Loucy (cell line): ENCODE results near the gene KIRREL1.

Experiments
- H2AFZ ChIP-seq: fragments of 200-600 bp; sonication (generic); 2 replicates; pipeline ENCODE4 v1.6.0; 2016; ENCODE audit warnings: antibody characterized with exemption, mild to moderate bottlenecking, low read length, moderate library complexity
- H3F3A ChIP-seq: fragments of 200-600 bp; 2 replicates; pipeline ENCODE4 v1.6.0; 2016; ENCODE audit warnings: antibody characterized with exemption, low read depth, mild to moderate bottlenecking
- H3K27me3 ChIP-seq: fragments of 200-600 bp; sonication (generic); 2 replicates; pipeline ENCODE4 v1.6.1; 2014; ENCODE audit warnings: low read length, mild to moderate bottlenecking; ENCODE audit not compliant: insufficient read depth, poor library complexity, severe bottlenecking
- H3K36me3 ChIP-seq: fragments of 200-600 bp; sonication (generic); 2 replicates; pipeline ENCODE4 v1.6.1; 2016; ENCODE audit warnings: low read length; ENCODE audit not compliant: insufficient read depth
- H3K4me1 ChIP-seq: fragments of 200-600 bp; sonication (generic); 2 replicates; pipeline ENCODE4 v1.5.1; 2014; ENCODE audit warnings: low read length, mild to moderate bottlenecking; ENCODE audit not compliant: insufficient read depth, poor library complexity, severe bottlenecking
- H3K4me2 ChIP-seq: fragments of 200-600 bp; sonication (generic); 2 replicates; pipeline ENCODE4 v1.6.0; 2014; ENCODE audit warnings: antibody characterized with exemption, low read length, low read depth, mild to moderate bottlenecking; ENCODE audit not compliant: poor library complexity, severe bottlenecking
- H3K4me3 ChIP-seq: fragments of 200-600 bp; sonication (generic); 2 replicates; pipeline ENCODE4 v1.5.1; 2014; ENCODE audit warnings: low read length, mild to moderate bottlenecking, mixed read lengths; ENCODE audit not compliant: poor library complexity, severe bottlenecking
- H3K79me2 ChIP-seq: fragments of 200-600 bp; sonication (generic); 2 replicates; pipeline ENCODE4 v1.6.1; 2014; ENCODE audit warnings: low read length; ENCODE audit not compliant: insufficient read depth
- H3K9ac ChIP-seq: fragments of 200-600 bp; sonication (generic); 2 replicates; pipeline ENCODE4 v1.6.0; 2014; ENCODE audit warnings: mild to moderate bottlenecking, low read depth, low read length, moderate library complexity; ENCODE audit not compliant: poor library complexity, severe bottlenecking
- H3K9me2 ChIP-seq: fragments of 200-600 bp; sonication (generic); replicated peaks from 2 replicates; pipeline ENCODE4 v1.6.1; 2016; ENCODE audit warnings: low read depth, low read length, mixed read lengths
- H3K9me3 ChIP-seq: fragments of 200-600 bp; sonication (generic); 2 replicates; pipeline ENCODE4 v1.6.1; 2014; ENCODE audit warnings: mild to moderate bottlenecking, antibody characterized with exemption, low read length, low read depth; ENCODE audit not compliant: insufficient read depth
- H4K20me1 ChIP-seq: fragments of 200-600 bp; sonication (generic); 2 replicates; pipeline ENCODE4 v1.6.0; 2014; ENCODE audit warnings: antibody characterized with exemption, low read length, mild to moderate bottlenecking; ENCODE audit not compliant: insufficient read depth, poor library complexity, severe bottlenecking
- CTCF ChIP-seq: fragments of 200-600 bp; sonication (generic); conservative IDR thresholded peaks from 2 replicates; pipeline ENCODE4 v1.5.1; 2014; ENCODE audit warnings: mild to moderate bottlenecking, antibody characterized with exemption, low read length
- EZH2phosphoT487 ChIP-seq: fragments of 200-600 bp; IDR thresholded peaks from 2 replicates; pipeline ENCODE4 v1.6.1; 2018; ENCODE audit warnings: antibody characterized with exemption, mild to moderate bottlenecking, moderate library complexity, borderline replicate concordance

Gene KIRREL1

GRCh38 chr1:157975228-157975950 lies 18.1 kb upstream of the KIRREL1 start:
- TF ChIP-seq EZH2phosphoT487 (no peak), CTCF (no peak)
- H3K4me1 ChIP-seq = no peaks in the 10 kb centered on the region

GRCh38 chr1:157976888-157977287 lies 16.6 kb upstream of the KIRREL1 start:
- Histone ChIP-seq H3K36me3 (no peaks in the 10 kb centered on the region), H3K4me1 (no peaks in the 10 kb centered on the region), H3K27me3 (no peaks in the 10 kb centered on the region), H4K20me1 (no peaks in the 10 kb centered on the region), H3K9ac (no peak overlapping the region), H3F3A (no peaks in the 10 kb centered on the region), H2AFZ (no peak overlapping the region), H3K9me2 (no peaks in the 10 kb centered on the region), H3K4me3 (no peak overlapping the region), H3K4me2 (no peak overlapping the region), H3K9me3 (no peaks in the 10 kb centered on the region), H3K79me2 (no peaks in the 10 kb centered on the region)
- TF ChIP-seq EZH2phosphoT487 = no peak
- no peak for TF ChIP-seq CTCF

More at GRCh38 chr1:157975228-157975950, 18.1 kb upstream of the KIRREL1 start:
- Histone ChIP-seq H3F3A (no peaks in the 10 kb centered on the region), H3K9ac (no peak overlapping the region), H3K79me2 (no peaks in the 10 kb centered on the region), H3K9me2 (no peaks in the 10 kb centered on the region), H3K9me3 (no peaks in the 10 kb centered on the region), H4K20me1 (no peaks in the 10 kb centered on the region), H3K36me3 (no peaks in the 10 kb centered on the region), H3K27me3 (no peaks in the 10 kb centered on the region), H3K4me3 (no peak overlapping the region), H3K4me2 (no peak overlapping the region), H2AFZ (no peak overlapping the region)

- Histone ChIP-seq H3K4me1 (no peaks in the 10 kb centered on the region), H3F3A (no peaks in the 10 kb centered on the region), H3K36me3 (no peaks in the 10 kb centered on the region), H4K20me1 (no peaks in the 10 kb centered on the region), H3K79me2 (no peaks in the 10 kb centered on the region), H3K27me3 (no peaks in the 10 kb centered on the region), H3K9me3 (no peaks in the 10 kb centered on the region), H3K9ac (no peak overlapping the region), H2AFZ (no peak overlapping the region), H3K4me3 (no peak overlapping the region), H3K9me2 (no peaks in the 10 kb centered on the region), H3K4me2 (no peak overlapping the region)
- no peak for TF ChIP-seq CTCF
- TF ChIP-seq EZH2phosphoT487 = no peak
Measured at GRCh38 chr1:157978586-157979403, 14.7 kb upstream of the KIRREL1 start.
